Breast epithelium (tissue), 3 donors: ENCODE data around the gene ARL6IP6.

Experiments
- CTCF ChIP-seq, 3 donors: fragments of 450-650 bp; IDR thresholded peaks; one replicate each; pipeline ENCODE4 v1.5.1; 2016 to 2017; ENCODE audit warnings: antibody characterized with exemption in 3 of 3, mild to moderate bottlenecking in 3 of 3, moderate library complexity in 3 of 3
- POLR2A ChIP-seq: fragments of 450-650 bp; IDR thresholded peaks from one replicate; pipeline ENCODE4 v1.6.1; 2016; ENCODE audit warnings: antibody characterized with exemption, mild to moderate bottlenecking, moderate library complexity

- TF ChIP-seq CTCF (IDR thresholded peaks at IDR 0.05) (no peak), POLR2A (no peak)
These were observed 17.2 kb upstream of the ARL6IP6 start for GRCh38 chr2:152701198-152701597.
